22Rv1 (cell line): ENCODE measurements around the gene GPR37.

Experiments
- CTCF ChIP-seq: fragments of 450-650 bp; IDR thresholded peaks from 2 replicates; pipeline ENCODE4 v1.5.1; 2017; ENCODE audit warnings: mild to moderate bottlenecking
- ZFX ChIP-seq: fragments of 450-650 bp; IDR thresholded peaks from 2 replicates; pipeline ENCODE4 v1.6.1; 2017; ENCODE audit warnings: antibody characterized with exemption, borderline replicate concordance

DNA sequence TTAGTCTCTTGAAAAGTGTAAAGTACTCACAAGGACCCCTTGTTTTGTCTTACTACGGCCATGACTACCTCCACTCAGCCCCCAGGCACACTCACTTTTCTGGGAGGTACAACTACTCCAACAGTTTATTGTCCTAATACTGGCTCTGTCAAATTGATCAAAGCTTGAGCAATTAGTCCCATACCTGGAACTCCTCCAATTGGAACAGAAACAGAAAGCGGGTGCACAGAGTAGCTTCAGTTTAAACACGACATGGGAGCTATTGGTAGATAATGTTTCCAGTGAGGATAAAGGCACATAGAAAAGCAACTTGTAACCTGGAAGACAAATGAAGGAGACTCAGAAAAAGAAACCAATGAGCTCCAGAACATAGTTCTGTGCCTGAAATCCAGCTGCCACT, 7.7 kb upstream of the GPR37 start:
- TF ChIP-seq CTCF (no peak), ZFX (no peak)
